NCI-H2196 (cell line): ENCODE results near the gene TTC7B.
"Not testable (repeated sequence)": the region's sequence is repeated elsewhere in the genome, so short reads cannot be mapped to it uniquely, and the experiment has no call there.

ENCODE experiments used
- DNase-seq: peaks from one replicate; lab custom pipeline; 2025; ENCODE audit not compliant: unreplicated experiment; lab: John Stamatoyannopoulos, UW

Gene TTC7B

DNA sequence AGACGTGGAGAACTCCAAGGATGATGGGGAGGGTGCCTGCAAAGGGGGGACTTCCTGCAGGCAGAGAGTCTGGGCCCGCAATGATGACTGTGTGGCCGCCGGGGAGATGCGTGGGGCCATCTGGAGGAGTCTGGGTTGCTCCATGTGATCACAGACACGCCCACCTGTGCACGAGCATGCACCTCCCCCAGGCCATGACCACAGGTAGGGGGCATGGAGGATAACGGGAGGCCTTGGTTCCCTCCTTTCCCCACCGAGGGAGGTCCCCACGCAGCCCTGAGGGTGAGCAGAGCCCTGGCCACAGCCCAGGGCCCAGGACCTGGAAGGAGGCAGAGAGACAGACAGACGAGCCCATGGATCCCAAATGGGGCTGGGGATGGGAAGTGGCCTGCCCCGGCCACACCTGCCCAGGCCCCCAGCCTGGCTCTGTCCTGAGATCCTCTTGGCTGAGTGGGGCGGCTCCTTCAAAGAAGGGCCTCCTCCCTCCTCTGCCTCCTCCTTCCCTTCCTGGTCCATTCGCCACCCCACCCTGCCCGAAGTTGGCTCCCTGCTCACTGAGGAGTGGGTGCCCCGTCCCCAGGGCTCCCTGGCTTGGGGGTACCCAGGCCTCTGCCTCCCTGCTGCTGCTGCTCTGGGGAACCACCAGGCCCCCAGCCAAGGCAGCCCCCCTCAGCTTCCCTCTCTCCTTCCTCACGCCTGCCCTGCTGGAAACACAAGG, 281.2 kb downstream of the TTC7B start:
- no peak for DNase-seq

DNA sequence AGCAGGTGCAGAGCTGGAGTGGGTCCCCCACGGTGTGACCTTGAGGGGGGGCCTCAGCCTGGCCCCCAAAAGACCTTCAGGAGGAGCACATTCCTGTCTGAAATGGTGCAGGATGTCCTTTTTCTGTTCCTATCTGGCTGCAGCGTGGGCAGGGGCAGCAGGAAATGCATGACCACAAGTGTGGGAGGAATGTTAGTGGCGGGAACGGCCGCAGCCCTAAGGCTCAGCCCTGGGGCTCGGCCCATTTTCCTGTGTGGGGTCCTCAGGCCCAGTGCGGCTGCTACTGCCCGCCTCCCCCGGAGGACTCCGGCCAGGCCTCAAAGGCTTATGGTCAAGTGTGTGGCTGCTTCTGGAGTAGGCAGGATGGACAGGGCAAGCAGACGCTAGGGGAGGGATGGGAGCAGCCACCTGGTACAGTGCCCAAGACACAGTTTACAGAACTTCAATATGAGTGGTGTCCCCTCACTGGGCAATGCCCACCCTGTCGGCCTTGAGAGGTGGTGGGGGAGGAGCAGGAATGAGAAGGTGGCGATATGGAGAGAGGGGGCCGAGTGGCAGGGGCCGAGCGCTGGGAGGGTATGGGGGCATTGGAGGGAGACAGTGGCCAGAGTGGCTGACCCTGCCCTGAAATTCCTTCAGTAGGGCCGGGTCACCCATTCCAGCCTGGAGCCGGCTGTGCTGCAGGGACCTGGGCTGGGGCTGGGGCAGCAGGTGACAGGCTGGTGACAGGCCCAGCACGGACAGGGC, 282.0 kb downstream of the TTC7B start:
- no peak for DNase-seq

DNA sequence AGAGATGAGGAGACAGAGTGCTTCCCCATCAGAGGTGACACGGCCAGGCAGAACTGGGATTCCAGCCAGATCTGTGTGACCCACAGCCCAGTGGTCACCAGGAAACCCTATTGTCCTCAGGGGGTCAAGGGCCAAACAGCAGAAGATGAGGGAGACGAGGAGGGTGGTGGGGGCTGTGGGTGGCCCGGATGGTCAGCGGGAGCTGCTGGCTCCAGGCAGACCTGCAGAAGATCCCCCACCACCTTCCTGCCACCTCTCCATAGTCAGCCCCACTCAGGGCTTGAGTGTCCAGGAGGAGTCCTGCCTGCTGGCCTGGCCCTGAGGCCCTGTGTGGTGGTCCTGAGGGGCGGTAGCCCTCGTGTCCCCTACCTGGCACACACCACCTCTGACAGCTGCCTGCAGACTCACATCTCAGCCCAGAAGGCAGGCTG, 282.6 kb downstream of the TTC7B start:
- no peak for DNase-seq

DNA sequence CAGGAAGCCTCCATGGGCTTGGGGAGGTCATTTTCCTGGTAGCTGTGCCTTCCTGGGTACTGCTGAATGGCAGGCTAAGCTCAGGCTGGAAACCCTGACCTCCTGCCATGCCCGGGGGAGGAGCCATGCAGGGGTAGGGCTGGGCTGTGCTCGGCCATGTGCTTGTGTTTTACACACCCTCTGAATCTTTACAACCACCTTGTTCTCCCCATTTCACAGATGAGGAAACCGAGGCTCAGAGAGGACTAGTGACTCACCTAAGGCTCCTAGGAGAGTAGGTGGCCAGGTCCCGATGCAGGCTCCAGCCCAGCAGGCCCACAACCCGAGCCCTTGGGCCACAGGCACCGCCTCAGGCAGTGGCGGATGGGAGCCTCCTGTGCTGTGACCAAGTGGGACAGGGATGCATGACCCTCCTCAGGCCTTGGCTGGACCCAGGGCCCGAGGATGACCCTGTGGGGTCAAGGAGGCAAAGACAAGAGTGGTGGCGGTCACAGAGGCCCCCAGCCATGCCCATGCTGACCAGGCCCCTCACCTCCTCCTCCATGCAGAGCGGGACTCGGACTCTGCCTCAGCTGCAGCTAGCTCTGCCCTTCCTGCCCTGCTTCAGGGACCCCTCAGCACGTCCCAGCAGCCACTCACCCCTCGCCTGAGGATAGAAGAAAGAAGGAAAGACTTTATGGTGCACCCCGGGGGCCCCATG, 283.3 kb downstream of the TTC7B start:
- no peak for DNase-seq

DNA sequence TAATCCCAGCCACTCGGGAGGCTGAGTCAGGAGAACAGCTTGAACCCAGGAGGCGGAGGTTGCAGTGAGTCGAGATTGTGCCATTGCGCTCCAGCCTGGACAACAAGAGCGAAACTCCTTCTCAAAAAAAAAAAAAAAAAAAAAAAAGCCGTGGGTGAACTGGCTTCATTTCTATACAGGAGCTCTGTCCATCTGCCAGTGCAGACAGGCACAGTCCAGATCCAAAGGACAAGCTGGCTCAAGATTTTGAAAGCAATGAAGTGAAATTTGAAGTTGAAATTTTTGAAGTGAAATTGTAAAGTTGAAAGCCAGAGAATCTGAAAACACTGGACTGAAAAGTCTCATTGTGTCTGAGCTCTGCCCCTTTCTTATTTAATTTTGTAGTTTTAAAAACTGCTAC, 284.7 kb downstream of the TTC7B start:
- no peak for DNase-seq

DNA sequence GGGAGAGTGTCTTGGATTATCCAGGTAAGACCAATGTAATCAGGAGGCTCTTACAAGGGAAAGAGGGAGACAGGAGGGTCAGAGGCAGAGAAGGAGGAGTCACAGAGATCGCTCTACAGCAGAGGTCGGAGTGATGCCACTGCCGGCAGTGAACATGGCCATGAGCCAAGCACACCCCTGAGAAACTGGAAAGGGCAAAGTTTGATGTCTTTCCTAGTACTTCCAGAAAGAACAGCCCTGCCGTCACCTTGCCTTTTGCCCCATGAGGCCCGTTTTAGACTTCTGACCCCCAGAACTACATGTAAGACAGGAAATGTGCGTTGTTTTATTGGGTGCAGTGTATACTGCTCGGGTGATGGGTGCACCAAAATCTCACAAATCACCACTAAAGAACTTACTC, 285.7 kb downstream of the TTC7B start:
- DNase-seq, result no peak

DNA sequence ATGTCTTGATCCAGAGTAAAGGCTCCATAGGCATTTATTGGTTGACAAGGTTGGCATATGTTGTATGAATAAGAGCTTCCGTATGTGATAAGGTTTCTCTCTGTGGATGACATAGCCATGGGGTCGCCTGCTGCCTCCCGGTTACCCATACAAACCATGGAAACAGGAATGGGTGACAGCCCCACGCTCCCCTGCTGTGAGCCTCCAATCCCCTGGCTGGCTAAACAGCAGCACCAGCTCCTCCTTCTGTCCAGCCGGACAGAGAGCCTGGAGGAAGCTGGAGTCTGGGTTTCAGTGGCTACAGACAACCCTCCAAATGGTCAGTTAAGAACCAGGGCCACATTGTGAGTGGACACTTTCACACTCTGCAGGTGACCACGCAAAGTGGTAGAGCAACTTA, 288.3 kb downstream of the TTC7B start:
- DNase-seq, result no peak

DNA sequence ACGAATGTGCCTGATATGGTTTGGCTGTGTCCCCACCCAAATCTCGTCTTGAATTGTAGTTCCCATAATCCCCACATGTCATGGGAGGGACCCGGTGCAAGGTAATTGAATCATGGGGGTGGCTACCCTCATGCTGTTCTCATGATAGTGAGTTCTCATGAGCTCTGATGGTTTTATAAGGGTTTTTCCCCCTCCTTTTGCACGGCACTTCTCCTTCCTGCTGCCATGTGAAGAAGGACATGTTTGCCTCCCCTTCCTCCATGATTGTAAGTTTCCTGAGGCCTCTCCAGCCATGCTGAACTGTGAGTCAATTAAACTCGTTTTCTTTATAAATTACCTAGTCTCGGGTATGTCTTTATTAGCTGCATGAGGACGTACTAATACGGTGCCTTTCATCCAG, 289.7 kb downstream of the TTC7B start:
- not testable (repeated sequence) for DNase-seq

DNA sequence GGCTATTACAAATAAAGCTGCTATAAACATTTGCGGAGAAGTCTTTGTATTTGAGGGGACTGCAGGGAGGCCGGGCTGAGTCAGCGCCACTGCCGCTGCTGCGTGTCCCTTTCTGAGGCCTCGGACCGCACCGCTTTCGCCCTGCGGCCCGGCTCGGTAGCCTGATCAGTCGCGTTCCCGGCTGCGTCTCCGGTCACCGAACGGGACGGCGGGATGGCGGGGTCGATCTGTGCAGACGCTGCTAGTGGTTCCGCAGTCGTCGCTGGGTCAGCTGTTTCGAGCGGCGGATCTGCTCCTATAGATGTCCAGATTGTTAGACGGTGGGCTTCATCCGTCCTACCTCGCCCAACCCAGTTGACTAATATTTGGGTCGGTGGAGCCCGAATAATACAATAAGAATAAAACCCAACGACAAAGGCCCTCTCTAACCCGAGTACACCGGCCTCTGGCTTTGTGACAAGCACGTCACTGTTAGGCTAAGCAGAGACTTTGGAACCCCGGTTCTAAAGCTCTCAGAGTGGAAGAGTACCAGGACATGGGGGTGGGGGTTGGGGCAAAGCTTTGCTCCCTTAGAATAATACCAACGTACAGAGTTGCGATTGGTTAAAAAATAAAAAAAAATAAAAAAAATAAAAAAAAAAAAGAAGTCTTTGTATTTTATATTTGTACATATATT, 290.7 kb downstream of the TTC7B start:
- DNase-seq, result not testable (repeated sequence)

DNA sequence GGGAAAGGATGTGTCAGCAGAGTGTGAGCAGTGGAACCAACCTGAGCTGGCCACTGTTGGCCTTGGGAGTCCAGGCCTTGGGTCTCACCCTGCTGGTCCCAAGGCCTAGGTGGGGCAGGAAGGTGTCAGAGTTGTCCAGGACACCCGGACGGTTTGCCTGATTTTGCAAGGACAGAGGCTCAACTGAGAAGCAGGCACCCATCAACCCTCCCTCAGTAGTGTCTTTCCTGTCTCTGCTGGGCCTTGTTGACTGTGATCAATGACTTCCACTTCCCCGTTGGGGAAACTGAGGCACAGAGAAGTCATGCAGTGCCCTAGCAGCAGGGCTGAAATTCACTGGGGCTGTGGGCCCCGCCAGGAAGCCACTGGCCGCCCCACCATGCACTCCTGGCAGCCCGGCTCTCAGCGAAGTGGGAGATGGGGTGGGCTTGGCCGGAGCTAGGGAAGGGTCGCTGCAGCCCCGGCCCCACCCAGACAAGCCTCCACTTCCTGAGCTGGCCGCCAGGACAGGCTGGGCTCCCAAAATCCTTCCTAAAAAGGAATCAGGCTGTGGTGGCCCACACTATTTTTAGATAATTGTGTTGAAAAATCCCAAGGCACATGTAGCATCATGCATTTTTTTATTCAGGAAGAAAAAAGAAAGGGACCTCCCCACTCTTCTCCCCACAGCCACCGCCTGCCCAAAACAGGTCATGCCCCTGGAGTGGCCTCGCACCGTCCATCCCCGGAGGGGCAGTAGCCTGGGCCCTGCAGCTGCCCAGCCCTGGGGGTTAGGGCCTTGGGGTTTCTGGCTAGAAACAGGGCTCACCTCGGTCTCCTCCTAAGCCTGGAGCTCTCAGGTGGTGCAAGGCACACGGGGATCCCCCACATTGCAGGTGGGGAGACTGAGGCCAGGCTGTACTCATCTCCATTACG, 292.0 kb downstream of the TTC7B start:
- DNase-seq, result no peak

DNA sequence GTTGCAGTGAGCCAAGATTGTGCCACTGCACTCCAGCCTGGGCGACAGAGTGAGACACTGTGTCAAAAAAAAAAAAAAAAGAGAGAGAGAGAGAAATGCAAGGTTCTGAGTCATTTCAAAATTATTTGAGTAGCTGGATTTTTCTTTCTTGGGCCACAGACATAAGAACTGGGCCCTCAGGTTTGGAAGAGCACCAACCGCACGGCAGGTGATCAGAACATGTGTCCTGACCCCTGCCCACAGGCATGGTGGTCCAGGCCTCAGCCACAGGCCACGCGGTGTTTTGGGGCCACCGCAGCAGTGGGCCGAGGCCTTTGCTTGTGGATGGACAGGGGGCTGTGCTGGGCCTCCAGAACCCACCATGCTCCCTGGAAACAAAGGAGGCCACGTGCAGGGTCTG, 292.7 kb downstream of the TTC7B start:
- no peak for DNase-seq

DNA sequence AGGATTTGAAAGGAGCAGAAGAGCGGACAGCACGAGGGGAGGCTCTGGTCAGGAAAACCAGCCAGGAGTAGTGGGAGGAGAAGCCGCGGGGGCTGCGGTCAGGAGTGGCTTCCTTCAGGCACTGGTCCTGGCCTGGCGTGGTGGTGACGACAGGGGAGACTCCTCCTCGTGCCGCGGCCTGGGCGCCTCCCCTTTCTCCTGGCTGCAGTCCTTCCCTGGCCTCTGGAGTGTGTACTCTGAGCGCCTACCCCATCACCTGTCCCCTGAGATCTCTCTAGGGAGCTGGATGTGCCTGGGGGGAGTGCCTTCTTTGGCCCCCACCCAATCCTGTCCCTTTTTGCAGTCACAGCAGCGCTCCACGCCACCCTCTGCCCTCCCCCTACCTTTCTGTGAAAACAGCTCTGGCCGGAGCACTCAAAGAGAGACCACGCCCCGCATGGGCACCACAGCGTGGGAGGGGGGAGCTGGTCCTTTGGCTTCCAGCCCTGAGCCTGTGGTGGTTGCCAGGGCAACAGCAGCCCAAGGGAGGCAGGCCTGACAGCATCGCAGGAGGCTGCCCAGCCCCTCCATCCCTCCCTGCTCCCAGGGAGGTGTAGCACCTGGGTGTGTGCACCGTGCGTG, 293.5 kb downstream of the TTC7B start:
- DNase-seq, result peak; percentile 84

DNA sequence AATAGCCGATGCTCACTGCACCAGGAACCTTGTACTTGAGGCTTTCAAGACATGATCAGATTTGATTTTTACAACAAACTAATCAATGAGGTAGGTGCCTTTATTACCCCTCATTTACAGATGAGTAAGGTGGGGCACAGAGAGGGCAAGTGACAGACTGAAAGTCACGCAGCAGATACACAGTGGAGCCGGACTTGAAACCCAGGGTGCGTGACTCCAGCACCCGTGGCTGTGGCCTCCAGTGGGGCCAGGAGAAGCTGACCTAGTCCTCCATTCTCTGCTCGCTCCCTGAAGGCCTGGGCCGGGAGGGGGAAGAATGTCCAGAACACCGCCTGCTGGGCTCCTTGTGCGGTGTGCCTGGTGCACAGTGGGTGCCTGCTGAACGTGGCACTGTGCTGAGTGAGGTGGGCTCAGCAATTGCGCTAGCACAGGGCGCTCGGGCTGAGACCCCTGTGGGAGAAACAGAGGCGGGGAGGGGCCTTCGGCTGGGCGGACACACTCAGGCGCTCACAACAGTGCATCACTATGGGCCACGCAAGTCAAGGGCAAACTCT, 294.2 kb downstream of the TTC7B start:
- DNase-seq, result no peak

DNA sequence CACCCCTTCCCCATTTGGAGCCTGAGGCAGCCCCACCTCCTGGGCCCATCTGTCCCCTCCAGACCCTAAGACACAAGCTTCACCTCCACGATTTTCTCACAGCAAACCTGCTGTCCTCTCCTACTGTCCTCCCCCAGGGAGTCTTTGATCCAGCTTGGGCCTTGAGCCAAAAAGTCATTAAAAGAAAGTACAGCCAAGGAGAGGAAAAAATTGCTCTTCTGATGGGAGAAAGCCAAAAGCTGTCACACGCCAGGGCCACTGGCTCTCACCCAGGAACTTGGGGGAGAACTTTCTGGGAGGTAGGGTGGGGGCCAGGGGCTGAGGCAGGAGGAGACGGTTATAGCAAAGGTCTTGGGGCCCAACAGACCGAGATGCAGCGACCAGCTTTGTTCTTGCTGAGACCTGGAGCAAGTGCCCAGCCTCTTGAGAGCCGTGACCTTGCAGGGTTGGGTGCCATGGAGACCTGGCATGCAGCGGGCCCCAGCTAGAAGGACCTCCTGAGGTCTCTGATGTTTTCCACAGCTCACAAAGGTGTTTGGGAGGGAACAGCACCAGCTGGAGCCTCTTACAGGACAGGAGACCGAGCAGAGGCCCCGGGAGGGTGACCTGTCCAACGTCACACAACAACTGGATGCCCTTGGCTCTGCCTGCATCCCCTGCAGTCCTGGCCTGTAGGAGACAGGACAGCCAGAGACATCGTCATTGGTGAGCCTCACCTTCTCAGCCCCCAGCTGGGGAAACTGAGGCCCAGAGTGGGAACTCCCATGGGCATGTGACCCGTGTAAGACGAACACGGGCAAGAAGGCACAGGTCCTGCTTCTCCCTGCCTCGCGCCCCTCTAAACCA, 294.9 kb downstream of the TTC7B start:
- peak; percentile 47 for DNase-seq

DNA sequence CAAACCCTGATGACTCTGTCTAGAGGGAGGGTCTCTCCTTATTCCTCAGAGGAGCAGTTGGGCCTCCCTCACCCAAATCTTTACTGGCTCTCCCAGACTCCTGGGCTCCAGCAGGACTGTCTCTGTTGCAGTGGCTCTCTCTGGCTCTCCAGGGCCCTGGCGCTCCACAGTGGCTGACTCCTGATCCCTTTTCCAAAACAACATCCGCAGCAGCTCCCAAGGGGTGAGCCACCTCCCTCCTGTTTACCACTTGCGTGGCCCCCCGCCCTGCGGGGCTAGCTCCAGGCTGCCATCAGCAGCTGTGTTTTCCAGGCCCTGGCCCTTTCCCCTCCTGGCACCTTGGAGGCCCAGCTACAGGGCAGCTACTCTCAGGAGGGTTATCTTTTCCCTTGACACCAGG, 295.9 kb downstream of the TTC7B start:
- DNase-seq, result no peak

DNA sequence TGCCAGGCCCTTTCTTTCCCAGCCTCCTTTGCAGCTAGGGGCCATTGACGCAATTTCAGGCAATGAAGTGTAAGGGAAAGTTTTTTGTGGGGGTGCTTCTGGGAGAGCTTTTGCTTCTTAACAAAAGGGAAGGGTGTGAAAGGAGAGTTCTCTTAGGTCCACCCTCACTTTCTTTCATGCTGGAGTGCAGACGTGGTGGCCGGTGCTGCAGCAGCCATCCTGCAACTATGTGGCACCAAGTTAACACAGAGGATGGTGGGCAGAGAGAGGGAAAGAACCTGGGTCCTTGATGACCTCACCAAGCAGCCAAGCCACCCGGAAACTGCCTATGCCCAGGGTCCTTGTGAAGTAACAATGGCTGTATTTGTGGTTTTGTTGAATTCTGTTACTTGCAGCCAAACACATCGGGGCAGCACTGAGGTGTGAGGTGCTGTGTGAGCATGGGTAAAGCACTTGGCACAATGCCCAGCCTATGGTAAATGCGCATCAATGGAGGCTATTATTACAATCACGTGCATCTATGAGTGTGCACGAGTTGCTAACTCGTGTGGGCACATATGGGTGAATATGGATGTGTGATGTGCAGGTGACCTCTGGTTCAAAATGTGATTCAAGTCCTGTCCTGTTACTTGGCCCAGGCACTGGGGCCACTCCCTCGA, 296.8 kb downstream of the TTC7B start:
- no peak for DNase-seq

DNA sequence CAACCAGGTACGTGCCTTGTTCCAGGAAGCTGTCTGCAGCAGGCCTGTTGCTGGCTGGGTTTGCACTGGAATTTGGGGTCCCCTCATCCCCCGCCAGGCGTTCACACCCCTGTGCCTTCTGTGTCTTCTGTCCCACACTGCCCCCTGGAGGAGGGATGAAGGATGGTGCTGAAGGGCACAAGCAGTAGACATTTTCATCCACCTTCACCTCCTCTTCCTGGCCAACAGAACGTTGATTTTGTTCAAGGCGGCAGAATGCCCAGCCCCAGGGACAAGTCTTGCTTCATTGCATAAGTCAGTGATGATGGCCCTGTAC, 297.3 kb downstream of the TTC7B start:
- DNase-seq, result no peak
